NCI-H1694 (cell line): Measurements from ENCODE around the gene RABGEF1.

Source experiments
- DNase-seq: peaks from one replicate; lab custom pipeline; 2025; lab: John Stamatoyannopoulos, UW

Gene RABGEF1

DNA sequence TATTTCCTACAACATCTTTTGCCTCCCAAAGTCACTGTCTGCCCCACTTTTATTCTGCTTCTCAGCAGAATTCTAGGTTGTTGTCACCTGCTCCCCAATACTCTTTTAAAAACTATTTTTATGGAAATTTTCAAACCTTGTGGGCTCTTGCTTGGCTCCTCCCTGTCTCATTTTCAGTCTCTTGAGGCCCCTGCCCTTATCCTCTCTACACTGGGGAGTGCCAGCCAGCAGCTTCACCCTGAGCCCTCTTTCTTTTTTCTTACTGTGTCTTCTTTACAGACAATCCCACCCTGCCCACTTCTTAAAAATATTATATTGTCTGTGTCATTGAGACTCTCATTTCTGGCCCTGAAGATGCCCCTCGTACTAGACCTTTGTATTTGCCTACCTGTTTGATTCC, 118.8 kb downstream of the RABGEF1 start:
- DNase-seq, result no peak

DNA sequence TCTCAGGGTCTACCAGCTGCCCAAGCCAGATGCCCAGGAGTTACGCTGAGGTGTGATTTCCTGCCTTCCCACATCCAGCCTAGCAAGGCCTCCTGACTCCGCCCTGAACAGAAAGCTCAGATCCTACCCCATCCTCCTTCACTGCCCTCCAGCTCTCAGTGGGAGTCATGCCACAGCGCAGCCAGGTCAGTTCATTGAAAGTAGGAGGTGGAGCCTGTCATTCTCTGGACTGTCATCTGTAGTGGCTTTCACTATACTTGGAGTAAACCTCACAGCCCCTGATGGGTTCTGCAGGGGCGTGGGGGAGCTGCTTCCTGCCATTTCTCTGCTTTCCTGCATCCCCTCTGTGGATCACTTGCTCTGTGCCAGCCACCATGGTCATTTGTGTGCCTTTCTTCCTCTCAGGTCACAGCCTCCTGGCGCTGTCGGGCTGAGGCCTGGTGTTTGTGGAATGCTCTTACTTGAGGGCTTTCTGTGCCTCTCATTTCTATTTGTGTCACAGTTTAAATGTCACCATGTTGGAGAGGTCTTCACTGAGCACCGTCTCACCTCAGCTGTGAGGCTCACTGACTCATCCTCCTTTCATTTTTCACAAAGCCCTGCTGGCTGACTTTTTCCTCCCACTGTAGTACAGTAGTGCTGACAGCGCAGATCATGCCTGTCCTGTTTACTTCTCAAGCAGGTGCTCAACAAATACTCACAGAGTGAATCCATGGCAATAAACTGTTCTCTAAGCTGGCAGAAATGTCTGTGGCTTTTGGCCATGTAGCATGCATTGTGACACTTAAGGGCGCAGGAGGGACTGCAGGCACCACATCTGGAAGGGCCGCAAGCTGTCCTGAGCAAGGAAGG, 119.5 kb downstream of the RABGEF1 start:
- no peak for DNase-seq

DNA sequence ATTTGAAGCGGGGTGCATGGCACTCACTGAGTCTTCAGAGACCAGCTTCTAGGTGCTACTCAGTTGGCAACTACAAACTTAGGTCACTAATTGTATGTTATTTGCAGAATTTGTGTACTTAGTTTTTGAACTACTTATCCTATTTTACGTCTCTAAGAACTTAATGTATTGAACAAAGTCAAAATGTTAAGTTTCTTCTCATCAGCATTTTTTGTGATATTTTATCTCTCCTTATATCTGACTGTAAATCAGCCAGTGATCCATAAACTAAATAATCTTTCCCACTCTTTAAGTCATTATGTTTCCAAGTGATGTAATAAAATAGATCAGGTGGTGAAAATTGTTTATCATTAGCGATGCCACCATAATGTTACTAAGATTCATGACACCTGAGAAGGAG, 120.2 kb downstream of the RABGEF1 start:
- no peak for DNase-seq
